Endodermal cell (in vitro differentiated cells): ENCODE measurements around the gene GAS7. TPM values are rescaled to one million over a fixed set of nuclear protein-coding genes. Genes with fewer than 3 reads are reported as not detected.

Experiments
- DNase-seq: peaks from one replicate; pipeline ENCODE4 v3.0.0-alpha.2; 2017
- H3K27ac ChIP-seq: 2 replicates; pipeline ENCODE4 v1.5.1; 2013; ENCODE audit warnings: mild to moderate bottlenecking, low read depth, low read length, moderate library complexity
- H3K27me3 ChIP-seq: 2 replicates; pipeline ENCODE4 v1.6.1; 2013; ENCODE audit warnings: mild to moderate bottlenecking, low read length, moderate library complexity; ENCODE audit not compliant: insufficient read depth, control insufficient read depth, poor library complexity, severe bottlenecking
- H3K36me3 ChIP-seq: 2 replicates; pipeline ENCODE4 v1.7.0; 2013; ENCODE audit warnings: mild to moderate bottlenecking, low read length, moderate library complexity; ENCODE audit not compliant: control insufficient read depth, insufficient read depth
- H3K4me1 ChIP-seq: one replicate; pipeline ENCODE4 v1.7.0; 2013; ENCODE audit warnings: low read length; ENCODE audit not compliant: control insufficient read depth, insufficient read depth
- H3K4me3 ChIP-seq: 2 replicates; pipeline ENCODE4 v1.5.1; 2013; ENCODE audit warnings: mild to moderate bottlenecking, low read length, moderate library complexity
- H3K9ac ChIP-seq: 2 replicates; pipeline ENCODE4 v1.6.1; 2013; ENCODE audit warnings: mild to moderate bottlenecking, low read length, moderate library complexity; ENCODE audit not compliant: poor library complexity, severe bottlenecking; ENCODE audit errors: extremely low read depth
- H3K9me3 ChIP-seq: 2 replicates; pipeline ENCODE4 v1.6.1; 2013; ENCODE audit warnings: mild to moderate bottlenecking, low read length, moderate library complexity; ENCODE audit not compliant: control insufficient read depth
- H3K27ac Mint-ChIP-seq: 2 replicates; pipeline ENCODE4 v1.8.0; 2020; ENCODE audit warnings: mixed read lengths
- H3K27me3 Mint-ChIP-seq: 2 replicates; pipeline ENCODE4 v1.8.0; 2021; ENCODE audit warnings: mild to moderate bottlenecking, mixed read lengths; ENCODE audit not compliant: insufficient read depth
- H3K36me3 Mint-ChIP-seq: 2 replicates; pipeline ENCODE4 v1.8.0; 2020; ENCODE audit warnings: low read depth, mixed read lengths
- H3K4me1 Mint-ChIP-seq: 2 replicates; pipeline ENCODE4 v1.8.0; 2020; ENCODE audit warnings: mixed read lengths
- H3K4me3 Mint-ChIP-seq: 2 replicates; pipeline ENCODE4 v1.8.0; 2020; ENCODE audit warnings: mild to moderate bottlenecking, moderate library complexity, mixed read lengths
- H3K9me3 Mint-ChIP-seq: 2 replicates; pipeline ENCODE4 v1.8.0; 2020; ENCODE audit warnings: mild to moderate bottlenecking, mixed read lengths
- WGBS, 2 experiments: methylation state at CpG; one replicate each; pipeline versions ENCODE4 v1.1.5 to v1.1.7; 2013; ENCODE audit warnings: missing lambda C conversion rate in 2 of 2, mixed read lengths in 1 of 2; ENCODE audit not compliant: insufficient coverage in 1 of 2, insufficient read length in 1 of 2; 5-methylcytosine and 5-hydroxymethylcytosine counted together
- total RNA-seq, 2 donors: library from RNA; stranded (reverse); fragmentation: NEBNext Ultra II Directional in 1 of 2; extraction: Animal tissue kit (Norgen Biotek cat#: 25700) in 1 of 2; gene quantifications; 2 replicates in 1 of 2; 3 replicates in 1 of 2; pipeline ENCODE4 v1.2.1, GENCODE V29; 2021
- TF ChIP-seq, protein P1 (sequence below): fragments of 200-600 bp; sonication (generic); conservative IDR thresholded peaks from 2 replicates; pipeline ENCODE4 v1.5.0; 2021; ENCODE audit warnings: antibody characterized with exemption, mild to moderate bottlenecking

The GAS7 gene
- total RNA-seq, 2 donors from 2014 or later = 8.6 to 14.7 TPM

- DNase-seq = no peak
- Mint-ChIP-seq H3K4me1 (peaks cover 7% of the 10 kb centered on the region), H3K27me3 (peaks cover 43% of the 10 kb centered on the region), H3K36me3 (peaks cover 9% of the 10 kb centered on the region), H3K9me3 (peaks cover 18% of the 10 kb centered on the region), H3K4me3 (no peak overlapping the region), H3K27ac (no peak overlapping the region)
- Histone ChIP-seq H3K4me3 (no peak overlapping the region), H3K4me1 (no peaks in the 10 kb centered on the region), H3K27ac (no peak overlapping the region), H3K27me3 (peaks cover 24% of the 10 kb centered on the region), H3K36me3 (no peaks in the 10 kb centered on the region), H3K9ac (no peak overlapping the region), H3K9me3 (peaks cover 19% of the 10 kb centered on the region)
- TF ChIP-seq, protein P1, sequence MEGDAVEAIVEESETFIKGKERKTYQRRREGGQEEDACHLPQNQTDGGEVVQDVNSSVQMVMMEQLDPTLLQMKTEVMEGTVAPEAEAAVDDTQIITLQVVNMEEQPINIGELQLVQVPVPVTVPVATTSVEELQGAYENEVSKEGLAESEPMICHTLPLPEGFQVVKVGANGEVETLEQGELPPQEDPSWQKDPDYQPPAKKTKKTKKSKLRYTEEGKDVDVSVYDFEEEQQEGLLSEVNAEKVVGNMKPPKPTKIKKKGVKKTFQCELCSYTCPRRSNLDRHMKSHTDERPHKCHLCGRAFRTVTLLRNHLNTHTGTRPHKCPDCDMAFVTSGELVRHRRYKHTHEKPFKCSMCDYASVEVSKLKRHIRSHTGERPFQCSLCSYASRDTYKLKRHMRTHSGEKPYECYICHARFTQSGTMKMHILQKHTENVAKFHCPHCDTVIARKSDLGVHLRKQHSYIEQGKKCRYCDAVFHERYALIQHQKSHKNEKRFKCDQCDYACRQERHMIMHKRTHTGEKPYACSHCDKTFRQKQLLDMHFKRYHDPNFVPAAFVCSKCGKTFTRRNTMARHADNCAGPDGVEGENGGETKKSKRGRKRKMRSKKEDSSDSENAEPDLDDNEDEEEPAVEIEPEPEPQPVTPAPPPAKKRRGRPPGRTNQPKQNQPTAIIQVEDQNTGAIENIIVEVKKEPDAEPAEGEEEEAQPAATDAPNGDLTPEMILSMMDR = no peak
- 91 to 100% methylated on average over 1 to 2 of the region's 2 CpGs for WGBS, 2 experiments
These were observed 4.8 kb downstream of the GAS7 start for GRCh38 chr17:10193632-10194031.

DNA sequence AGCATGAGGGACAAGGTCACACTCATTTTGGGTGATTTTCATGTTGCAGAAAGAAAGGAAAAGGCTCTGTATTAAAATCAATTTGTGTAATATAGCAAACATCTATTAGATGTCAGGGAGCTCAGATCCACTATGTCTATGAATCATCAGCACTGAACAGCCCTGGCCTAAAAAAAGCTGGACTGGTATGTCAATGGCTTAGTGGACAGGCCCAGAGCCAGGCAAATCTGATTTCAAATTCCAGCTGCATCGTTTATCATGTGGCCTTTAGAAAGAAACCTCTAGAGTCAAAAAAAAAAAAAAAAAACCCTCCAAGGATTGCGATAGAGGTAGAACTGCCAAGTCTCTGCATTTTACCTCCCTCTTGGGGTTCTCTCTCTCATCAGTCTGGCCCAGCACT lies 5.4 kb downstream of the GAS7 start:
- no peaks in the 10 kb centered on the region for H3K36me3 ChIP-seq
- peaks cover 41% of the 10 kb centered on the region for H3K27me3 Mint-ChIP-seq
- no peak overlapping the region for H3K4me3 Mint-ChIP-seq
- TF ChIP-seq, protein P1 = no peak
- H3K27ac ChIP-seq = no peak overlapping the region
- peaks cover 7% of the 10 kb centered on the region for H3K4me1 Mint-ChIP-seq
- H3K4me1 ChIP-seq = no peaks in the 10 kb centered on the region
- H3K27ac Mint-ChIP-seq = no peak overlapping the region
- peaks cover 9% of the 10 kb centered on the region for H3K36me3 Mint-ChIP-seq
- H3K27me3 ChIP-seq = peaks cover 24% of the 10 kb centered on the region
- H3K9ac ChIP-seq = no peak overlapping the region
- peaks cover 18% of the 10 kb centered on the region for H3K9me3 Mint-ChIP-seq
- 86 to 100% methylated on average over 2 of the region's 2 CpGs for WGBS, 2 experiments
- no peak overlapping the region for H3K4me3 ChIP-seq
- no peak for DNase-seq
- H3K9me3 ChIP-seq = peaks cover 19% of the 10 kb centered on the region

- Histone ChIP-seq H3K4me3 (no peak overlapping the region), H3K9ac (no peak overlapping the region), H3K36me3 (no peaks in the 10 kb centered on the region), H3K27ac (peak overlapping the region; percentile 66), H3K4me1 (no peaks in the 10 kb centered on the region), H3K9me3 (peaks cover 19% of the 10 kb centered on the region), H3K27me3 (peaks cover 19% of the 10 kb centered on the region)
- H3K27me3 Mint-ChIP-seq = peaks cover 39% of the 10 kb centered on the region
- no peak overlapping the region for H3K4me3 Mint-ChIP-seq
- DNase-seq = no peak
- H3K9me3 Mint-ChIP-seq = peaks cover 18% of the 10 kb centered on the region
- H3K36me3 Mint-ChIP-seq = peaks cover 9% of the 10 kb centered on the region
- H3K4me1 Mint-ChIP-seq = peaks cover 7% of the 10 kb centered on the region
- TF ChIP-seq, protein P1 = no peak
- 67 to 89% methylated on average over 5 of the region's 5 CpGs for WGBS, 2 experiments
- no peak overlapping the region for H3K27ac Mint-ChIP-seq
These were observed 5.9 kb downstream of the GAS7 start for GRCh38 chr17:10192461-10192860.
